GM18858 (cell line): ENCODE measurements around the gene KCNE4.
"Not testable (repeated sequence)": the region's sequence is repeated elsewhere in the genome, so short reads cannot be mapped to it uniquely, and the experiment has no call there.

Experiments used
- ATAC-seq: cut with Tn5 transposase; IDR thresholded peaks from one replicate; pipeline ENCODE4 v1.9.1; 2021; ENCODE audit not compliant: unreplicated experiment

KCNE4 gene

GRCh38 chr2:223056701-223057418, 4.9 kb downstream of the KCNE4 start:
- ATAC-seq: no peak

DNA sequence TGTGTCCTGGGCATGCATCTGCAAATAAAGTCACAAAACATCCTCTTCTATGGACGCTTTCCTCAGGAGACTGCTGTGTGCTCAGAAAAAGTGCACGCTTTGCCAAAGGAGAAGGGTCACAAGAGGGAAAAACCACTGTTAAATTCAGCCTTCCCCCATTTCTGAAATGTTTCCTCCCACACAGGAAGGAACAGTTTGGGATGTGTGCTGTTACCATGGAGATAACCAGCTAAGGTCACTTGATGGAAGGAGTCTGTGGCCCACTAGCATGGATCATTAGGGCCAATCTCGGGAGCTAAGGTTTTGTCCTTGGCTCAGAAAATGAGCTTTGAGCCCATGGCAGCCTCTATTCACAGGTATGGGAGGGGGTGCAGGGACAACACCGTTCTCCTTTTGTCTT, 5.6 kb downstream of the KCNE4 start:
- no peak for ATAC-seq

DNA sequence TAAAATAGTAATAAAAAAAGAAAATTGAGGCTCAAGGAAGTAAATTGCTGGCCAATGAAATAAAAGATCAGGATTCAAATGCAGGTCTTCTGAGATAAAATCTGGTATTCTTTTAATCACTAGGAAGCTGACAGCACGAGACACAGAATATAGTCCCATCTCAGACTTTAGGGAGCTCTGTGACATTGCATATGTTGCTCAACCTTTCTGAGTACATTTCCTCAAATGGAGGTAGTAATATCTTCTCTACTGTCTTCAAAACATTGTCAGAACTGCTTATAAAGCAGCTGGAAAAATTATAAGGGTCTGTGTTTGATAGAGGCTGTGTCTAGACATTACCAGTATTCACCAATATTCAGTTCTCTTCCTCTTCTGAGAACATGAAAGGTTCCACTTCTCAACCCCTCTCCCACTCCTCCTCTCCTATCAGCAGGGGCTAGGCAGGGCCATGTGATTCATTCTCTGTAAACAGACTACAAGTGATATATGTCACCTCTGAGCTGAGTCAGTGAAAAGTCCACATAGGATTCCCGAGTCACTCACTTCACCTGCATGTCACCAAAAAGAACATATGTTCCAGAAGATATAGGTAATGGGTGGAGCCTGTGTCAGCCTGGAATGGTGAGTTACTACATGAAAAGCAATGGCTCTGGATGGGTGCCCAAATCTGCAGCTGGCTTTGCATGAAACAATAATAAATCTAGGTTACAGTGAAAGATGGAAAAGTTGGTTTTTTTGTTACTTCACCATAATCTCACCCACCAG, 7.1 kb downstream of the KCNE4 start:
- no peak for ATAC-seq

DNA sequence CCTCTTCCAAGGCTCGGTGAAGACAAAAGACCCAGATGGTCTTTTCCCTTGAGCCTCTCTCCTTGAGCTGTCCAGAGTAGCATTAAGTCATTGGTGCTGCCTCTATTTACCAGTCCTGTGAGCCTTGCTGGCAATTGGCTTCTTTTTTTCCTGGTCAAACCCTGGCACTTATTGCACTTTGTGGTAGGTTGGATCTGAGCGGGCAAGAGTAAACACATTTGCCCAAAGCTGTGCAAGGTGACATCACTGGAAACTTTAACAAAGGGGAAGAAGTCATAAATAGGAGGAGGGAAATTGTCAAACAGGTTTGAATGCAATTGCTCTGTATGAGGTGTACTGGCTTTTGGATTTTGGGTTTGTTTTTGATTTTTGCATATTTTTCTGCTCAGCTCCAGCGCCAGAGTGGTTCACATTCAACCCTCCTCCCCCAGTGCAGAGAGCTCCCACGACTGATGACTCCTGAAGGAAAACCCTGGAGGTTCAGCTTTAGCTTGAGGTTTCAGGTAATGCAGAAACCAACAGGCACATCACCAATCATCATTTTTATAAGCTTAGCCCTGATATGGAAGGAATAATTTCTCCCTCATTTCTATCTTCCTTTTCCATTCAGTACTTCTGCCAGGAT, 8.3 kb downstream of the KCNE4 start:
- ATAC-seq: no peak

DNA sequence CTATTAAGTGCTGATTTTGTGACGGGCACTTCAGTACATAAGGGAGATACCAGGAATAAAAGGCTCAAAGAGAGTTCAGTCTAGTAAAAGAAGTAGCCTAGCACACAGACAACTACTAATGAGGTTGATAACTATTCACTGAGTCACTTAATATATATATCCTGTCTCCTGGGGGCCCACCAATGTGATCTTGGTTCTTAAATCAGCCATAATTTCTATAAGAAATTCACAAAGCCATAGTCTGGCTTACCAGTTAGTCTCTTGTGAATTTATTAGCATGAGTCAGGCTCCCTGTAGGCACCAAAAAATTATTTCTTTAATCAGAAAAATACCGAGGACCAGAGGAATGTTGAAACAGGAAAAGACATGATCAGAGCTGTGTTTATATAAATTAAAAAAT, 10.4 kb downstream of the KCNE4 start:
- no peak for ATAC-seq

- no peak for ATAC-seq
Measured at GRCh38 chr2:223065107-223065506, 13.1 kb downstream of the KCNE4 start.

GRCh38 chr2:223066721-223067120, 14.7 kb downstream of the KCNE4 start:
- no peak for ATAC-seq

DNA sequence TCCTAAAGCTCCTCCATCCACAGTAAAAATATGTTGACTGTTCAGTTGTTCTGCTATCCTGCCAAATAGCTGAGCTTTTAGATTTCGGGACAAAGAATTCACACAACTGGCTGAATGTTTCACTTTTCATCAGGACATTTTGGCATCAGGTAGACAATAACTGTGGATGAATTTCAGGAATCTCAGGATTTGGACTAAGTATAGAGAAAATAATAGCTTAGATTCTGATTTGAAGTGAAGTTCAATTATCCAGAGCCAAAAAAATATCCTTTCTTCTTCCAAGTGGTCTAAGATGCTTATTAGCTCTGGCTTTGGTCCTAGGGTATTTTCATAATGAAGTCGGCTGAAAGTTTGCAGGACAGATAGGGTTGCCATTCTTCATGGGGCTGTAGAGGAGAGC, 16.1 kb downstream of the KCNE4 start:
- no peak for ATAC-seq

DNA sequence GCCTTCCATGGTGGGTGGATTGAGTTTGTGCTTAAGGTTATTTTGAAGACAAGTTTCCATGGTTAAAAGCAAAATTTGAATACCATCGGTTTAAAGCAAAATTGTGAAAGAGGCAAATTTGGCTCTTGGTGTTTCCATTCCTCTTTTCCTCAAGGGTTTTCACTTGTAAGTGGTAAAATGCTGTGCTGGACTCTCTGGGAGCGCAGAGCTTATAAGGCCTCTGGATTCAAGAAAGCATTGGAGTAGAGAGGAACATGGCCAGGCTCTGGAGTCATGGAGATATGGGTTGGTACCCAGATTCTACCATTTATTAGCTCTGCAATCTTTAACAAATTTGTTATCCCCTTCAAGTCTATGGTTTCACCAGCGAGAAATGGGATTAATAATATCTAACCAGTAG, 17.5 kb downstream of the KCNE4 start:
- no peak for ATAC-seq

- ATAC-seq: no peak
Measured at GRCh38 chr2:223069988-223070387, 18.0 kb downstream of the KCNE4 start.

- ATAC-seq: no peak
Measured at GRCh38 chr2:223071139-223071538, 19.1 kb downstream of the KCNE4 start.

- ATAC-seq: no peak
Measured at GRCh38 chr2:223072826-223073225, 20.8 kb downstream of the KCNE4 start.

DNA sequence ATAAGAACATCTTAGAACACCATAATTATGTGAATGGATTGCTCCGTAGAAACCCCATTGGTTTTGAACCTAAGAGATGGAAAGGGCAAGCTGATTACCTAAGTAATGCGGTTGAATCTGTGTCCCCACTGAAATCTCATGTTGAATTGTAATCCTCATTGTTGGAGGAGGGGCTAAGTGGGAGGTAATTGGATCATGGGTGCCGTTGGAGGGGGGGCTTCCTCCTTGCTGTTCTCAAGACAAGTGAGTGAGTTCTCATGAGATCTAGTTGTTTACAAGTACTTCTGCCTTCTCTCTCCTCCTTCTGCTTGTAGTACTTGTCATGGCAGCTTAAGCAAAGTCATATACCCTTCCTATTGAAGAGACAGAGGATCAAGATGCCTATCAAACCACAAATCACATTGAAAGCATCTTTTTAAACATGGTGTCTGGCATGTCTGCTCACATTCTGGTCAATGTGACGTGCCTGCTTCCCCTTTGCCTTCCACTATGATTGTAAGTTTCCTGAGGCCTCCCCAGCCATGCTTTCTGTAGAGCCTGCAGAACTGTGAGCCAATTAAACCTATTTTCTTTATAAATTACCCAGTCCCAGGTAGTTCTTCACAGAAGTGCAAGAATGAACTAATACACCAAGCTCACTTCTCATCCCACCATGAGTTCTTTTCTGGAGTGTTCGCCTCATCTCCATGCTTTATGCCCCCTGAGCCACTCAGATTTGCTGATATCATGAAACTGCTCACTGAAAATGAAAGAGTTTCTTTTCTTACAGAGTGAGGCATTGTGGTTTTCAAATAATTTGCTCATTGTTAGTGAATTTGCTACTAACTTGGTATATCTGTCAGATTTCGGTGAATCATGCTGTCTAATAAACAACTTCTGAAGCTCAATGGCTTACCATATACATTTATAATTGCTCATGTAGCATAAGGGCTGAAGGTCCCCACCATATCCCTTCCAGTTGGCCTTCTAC, 23.6 kb downstream of the KCNE4 start:
- ATAC-seq: peak; percentile 67

GRCh38 chr2:223076573-223076972, 24.6 kb downstream of the KCNE4 start:
- ATAC-seq: no peak

GRCh38 chr2:223078482-223078881, 26.5 kb downstream of the KCNE4 start:
- ATAC-seq: no peak

DNA sequence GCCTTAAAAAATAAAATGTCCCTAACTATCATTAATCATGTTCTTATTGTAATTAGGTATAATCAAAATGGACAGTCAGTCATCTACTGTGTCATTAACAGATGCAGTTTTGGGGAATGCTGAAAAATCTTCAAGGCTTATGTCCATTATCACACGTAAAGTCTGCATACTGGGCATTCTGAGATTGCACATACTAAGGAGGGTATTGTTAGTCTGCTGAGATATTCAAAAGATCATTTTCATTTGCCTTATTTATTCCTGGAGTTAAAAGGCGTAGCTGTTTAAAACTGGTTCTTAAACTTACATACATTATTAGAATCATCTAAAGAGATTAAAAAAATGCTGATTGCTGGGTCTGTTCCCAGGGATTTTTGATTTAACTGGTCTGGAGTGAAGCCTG, 27.4 kb downstream of the KCNE4 start:
- no peak for ATAC-seq

DNA sequence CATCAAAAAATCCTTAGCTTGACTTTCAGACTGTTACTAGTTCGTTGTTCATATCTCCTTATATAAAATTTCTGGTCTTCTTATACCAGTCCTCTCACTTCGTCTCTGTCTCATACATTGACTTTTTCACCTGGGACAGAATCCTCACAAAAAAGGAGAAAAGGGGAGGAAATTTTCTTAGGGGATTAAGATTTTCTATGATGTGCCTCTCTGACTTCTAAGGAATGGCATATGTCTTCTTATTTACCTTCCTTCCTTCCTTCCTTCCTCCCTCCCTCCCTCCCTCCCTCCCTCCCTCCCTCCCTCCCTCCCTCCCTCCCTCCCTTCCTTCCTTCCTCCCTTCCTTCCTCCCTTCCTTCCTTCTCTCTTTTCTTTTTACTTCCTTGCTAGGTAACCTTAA, 27.9 kb downstream of the KCNE4 start:
- ATAC-seq: no peak

DNA sequence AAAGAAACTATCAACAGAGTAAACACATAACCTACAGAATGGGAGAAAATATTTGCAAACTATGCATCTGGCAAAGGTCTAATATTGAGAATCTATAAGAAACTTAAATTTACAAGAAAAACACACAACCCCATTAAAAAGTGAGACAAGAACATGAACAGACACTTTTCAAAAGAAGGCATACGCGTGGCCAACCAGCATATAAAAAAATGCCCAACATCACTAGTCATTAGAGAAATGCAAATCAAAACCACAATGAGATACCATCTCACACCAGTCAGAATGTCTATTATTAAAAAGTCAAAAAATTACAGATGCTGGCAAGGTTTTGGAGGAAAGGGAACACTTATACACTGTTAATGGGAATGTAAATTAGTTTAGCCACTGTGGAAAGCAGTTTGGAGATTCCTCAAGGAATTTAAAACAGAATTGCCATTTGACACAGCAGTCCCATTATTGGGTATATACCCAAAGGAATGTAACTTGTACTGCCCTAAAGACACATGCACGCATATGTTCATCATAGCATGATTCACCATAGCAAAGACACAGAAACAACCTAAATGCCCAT, 28.9 kb downstream of the KCNE4 start:
- not testable (repeated sequence) for ATAC-seq

GRCh38 chr2:223081789-223082188, 29.8 kb downstream of the KCNE4 start:
- ATAC-seq: no peak

DNA sequence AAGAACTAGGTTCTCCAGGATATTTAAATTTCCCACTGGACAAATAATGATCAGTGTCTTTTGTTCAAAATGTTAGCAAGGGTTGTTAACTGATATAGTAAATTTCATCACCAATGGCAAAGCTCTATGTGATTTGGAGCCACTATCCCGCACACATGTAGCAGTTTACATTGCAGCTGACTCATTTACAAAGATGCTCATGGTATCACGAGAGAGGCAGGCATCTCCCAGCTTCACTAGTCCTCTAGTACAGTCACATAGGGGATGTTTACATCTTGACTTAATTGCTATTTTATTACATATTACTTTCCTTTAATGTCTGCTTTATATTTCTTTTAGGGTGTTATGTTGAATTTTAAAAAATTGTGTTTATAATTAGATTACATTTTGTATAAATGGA, 30.7 kb downstream of the KCNE4 start:
- no peak for ATAC-seq
